ENCODE data around the gene ZP3.
"Not testable (repeated sequence)": the region's sequence is repeated elsewhere in the genome, so short reads cannot be mapped to it uniquely, and the experiment has no call there.

Gene ZP3

DNA sequence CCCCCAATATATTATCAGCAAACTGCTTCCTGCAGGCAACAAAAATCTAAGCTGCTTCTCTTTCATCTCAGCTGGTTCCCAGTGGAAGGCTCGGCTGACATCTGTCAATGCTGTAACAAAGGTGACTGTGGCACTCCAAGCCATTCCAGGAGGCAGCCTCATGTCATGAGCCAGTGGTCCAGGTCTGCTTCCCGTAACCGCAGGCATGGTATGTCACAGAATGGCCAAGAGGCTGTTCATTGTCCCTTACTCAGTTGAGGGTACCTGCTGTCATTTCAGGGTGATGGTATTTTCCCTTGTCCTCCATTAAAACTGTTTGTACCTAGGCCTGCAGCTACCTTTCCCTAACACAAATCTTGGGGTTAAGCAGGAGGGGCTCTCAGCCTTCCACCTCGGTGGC is 15.7 kb downstream of the ZP3 start:
- DNase-seq = not testable (repeated sequence)

DNA sequence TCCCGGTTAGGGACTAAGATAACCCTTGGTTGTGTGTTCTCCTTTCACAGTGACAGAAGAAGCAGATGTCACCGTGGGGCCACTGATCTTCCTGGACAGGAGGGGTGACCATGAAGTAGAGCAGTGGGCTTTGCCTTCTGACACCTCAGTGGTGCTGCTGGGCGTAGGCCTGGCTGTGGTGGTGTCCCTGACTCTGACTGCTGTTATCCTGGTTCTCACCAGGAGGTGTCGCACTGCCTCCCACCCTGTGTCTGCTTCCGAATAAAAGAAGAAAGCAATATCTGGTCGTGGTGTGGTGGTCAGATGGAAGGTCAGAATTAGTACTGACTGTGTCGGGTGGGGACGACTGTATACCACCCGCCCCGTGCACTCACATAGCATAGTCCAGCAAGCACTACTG is 17.0 kb downstream of the ZP3 start:
- DNase-seq = not testable (repeated sequence)

DNA sequence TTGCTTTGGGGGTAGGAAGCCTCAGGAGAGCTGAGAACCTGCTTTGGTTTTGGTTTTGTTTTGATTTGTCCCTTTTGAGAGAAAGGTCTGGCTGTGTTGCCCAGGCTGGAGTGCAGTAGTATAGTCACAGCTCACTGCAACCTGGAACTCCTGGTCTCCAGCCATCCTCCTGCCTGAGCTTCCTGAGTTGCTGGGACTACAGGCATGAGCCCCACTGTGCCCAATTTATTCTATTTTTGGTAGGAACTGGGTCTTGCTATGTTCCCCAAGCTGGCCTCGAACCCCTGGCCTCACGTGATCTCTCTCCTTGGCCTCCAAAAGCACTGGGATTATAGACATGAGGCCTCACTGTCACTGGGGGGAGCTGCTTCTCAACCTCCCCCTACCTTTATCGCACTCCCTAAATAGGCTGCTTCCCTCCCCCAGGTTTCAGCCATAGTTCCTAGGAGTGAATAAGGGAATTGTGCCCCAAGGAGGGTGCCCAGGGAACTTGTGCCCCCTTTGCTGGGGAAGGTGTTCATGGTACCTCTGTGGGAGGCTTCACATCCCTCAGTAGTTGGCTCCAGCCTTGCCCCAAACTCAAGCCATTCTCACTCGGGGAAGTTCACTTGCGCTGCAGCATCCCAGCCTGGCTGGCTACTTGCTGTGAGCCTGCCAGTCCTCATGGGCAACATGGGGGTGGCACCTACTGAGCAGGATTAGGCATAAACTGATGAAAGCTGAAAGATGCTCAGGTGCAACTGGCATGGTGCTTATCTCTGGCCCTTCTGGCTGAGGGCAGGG is 18.1 kb downstream of the ZP3 start:
- DNase-seq = not testable (repeated sequence)

DNA sequence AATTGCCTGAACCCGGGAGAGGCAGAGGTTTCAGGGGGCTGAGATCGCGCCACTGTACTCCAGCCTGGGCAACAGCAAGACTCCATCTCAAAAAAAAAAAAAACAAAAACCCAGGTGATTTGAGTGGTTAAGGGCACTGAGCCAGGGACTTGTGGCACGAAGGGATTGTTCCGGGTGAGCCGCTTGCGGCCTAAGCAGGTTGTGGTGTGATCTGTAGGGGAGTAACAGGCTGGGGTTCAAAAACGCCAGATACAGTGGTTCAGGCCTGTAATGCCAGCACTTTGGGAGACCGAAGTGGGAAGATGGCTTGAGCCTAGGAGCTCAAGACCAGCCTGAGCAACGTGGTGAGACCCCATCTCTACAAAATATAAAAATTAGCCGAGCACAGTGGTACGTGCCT is 19.1 kb downstream of the ZP3 start:
- not testable (repeated sequence) for DNase-seq

DNA sequence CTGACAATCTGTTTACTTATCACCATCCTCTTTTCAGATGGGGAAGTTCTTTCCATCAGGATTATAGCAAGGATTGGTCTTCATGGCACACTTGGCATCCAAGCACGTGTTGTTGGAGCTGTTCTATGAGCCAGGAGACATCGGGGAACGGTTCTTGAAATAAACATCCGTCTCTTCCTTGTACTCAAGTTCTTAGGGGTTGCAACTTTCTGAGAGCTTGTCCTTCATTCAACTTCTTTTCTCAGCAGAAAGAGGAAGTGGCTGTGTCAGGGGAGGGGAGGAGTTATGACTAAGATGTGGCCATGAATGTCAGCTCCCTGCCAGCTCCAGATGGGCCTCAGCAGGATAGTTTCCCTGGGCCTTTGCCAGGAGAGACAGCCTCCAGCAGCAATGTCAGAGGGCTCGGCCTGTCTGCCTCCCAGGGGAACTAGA is 20.8 kb downstream of the ZP3 start:
- peak in 5 of 56 donors; percentile 3 to 43 (median 9) for DNase-seq

DNA sequence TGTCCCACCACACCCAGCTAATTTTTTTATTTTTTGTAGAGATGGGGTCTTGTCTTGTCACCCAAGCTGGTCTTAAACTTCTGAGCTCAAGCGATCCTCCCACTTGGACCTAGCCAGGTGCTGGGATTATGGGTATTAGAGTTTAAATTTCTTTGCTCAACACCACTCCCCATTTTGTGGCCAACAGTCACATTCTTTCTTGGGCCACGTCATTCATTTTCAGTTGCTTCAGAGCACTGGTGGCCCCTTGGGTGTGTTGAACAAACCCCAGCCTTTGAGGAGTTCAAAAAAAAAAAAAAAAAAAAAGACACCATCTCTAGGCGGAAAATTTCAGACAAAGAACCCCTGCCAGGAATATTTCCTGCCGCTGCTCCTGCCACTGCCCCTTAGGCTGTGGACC is 32.3 kb downstream of the ZP3 start:
- DNase-seq = not testable (repeated sequence)

DNA sequence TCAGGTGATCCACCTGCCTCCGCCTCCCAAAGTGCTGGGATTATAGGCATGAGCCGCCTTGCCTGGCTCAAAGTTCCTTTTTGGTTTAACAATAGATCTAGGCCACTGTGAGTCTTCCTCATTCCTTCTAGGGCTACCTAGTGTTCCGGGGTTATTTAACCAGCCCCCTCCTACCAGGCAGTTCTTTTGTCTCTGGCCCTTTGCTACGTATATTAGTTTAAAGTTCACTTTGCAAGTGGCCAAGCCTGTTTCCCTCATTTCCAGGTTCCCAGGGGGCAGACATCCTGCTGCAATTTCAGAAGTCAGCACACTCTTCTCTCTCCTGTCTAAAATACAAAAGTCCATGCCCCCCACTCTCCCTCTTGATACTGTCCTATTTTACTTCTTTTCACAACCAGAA is 33.8 kb downstream of the ZP3 start:
- not testable (repeated sequence) for DNase-seq

DNA sequence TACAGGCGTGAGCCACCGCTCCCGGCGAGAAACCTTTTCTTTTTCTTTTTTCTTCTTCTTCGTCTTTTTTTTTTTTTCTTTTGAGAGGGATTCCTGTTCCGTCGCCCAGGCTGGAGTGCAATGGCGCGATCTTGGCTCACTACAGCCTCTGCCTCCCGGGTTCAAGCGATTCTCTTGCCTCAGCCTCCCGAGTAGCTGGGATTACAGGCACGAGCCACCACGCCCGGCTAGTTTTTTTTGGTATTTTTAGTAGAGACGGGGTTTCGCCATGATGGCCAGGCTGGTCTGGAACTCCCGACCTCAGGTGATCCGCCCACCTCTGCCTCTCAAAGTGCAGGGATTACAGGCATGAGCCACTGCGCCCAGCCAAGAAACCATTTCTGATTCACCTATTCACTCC is 36.0 kb downstream of the ZP3 start:
- not testable (repeated sequence) for DNase-seq

DNA sequence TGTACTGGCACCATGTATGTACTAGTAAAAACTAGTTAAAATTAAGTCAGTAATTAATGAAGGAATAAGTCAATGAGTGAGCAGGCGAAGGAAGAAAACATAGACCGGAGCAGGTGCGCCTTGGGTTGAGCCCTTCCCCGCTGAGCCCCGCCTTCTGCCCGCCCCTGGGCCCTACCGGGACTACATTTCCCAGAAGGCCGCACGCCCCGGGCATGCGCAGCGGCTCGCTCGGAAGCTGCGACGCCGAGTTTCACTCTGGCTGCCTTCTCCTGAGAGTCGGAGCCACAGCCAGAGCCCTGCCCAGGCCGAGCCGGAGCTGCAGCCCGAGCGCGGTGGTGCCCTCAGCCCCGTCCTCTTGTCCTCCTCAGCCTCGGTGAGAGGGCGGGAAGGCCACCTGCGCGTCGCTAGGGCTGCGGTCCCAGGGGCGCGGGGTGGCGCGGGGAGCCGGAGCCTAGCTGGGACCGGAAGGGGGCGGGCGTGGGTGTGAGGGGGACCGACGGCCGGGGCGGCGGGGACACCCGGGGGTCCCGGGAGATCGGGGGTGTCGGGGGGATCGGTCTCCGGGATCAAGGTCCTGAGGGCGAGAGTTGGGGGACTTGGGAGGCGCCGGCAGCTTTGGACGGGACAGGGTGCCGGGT is 36.8 kb downstream of the ZP3 start, which contains the start of gene DTX2:
Gene DTX2 (plus strand): TSS at position 246 of the 638 bp plus-strand sequence. CDS start 18,801 bp downstream, outside the sequence.
- not testable (repeated sequence) for DNase-seq

DNA sequence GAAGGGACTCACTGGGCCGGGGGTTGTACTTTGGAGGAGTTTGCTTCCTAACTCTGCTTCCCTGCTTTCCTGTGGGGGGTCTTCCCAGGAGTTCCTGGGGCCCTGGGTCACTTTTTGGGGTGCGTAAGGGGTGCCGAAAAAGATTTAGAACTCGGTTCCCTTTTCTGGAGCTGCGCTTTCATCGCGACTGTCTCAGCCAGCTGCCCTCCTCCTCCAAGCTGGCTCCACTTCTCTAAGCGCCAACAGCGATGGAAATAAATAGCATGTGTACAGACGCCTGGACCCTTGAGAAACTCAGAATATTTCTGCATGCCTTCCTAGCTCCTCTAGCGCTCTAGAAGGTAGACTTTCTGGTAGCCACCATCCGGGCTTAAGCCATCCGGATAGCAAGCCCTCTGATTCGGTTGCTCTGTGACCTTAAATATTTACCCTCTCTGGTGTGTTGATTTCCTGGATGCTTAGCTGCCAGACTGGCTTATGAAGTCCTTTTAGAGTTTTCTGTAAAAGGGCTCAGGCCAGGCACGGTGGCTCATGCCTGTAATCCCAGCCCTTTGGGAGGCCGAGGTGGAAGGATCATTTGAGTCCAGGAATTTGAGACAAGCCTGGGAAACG is 37.6 kb downstream of the ZP3 start:
- not testable (repeated sequence) for DNase-seq

DNA sequence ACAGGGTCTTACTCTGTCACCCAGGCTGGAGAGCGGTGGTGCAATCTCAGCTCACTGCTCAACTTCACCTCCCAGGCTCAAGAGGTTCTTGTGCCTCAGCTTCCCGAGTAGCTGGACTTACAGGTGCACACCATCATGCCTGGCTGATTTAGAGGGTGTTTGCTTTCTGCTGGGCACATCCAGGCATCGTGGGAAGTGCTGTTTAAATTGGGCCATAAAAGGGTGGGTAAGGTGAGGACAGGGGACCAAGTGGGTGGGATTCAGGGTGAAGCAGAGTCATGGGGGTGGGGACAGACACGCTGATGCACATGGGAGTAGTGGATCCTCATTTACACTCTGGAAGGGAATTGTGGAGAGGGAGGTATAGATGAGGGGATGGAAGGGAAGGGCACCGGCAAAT is 40.2 kb downstream of the ZP3 start:
- not testable (repeated sequence) for DNase-seq

DNA sequence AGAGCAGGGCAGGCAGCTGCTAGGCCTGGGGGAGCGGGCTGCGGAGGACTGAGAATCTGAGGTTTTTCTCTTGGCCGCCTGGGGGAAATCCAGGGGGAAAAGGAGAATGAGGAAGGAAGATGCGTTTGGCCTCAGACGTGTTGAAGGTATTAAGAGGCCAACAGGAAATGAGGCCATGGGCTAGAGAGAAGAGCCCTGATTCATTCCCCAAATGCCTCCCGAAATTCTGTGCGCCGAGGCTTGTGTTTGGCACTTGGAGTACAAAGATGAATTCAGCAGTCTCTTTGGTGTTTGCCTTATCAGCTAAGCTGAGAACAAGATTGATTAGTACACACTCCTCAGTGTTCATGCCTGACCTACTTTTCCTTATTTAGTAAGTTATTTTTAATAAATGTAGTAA is 41.2 kb downstream of the ZP3 start:
- DNase-seq = not testable (repeated sequence)

DNA sequence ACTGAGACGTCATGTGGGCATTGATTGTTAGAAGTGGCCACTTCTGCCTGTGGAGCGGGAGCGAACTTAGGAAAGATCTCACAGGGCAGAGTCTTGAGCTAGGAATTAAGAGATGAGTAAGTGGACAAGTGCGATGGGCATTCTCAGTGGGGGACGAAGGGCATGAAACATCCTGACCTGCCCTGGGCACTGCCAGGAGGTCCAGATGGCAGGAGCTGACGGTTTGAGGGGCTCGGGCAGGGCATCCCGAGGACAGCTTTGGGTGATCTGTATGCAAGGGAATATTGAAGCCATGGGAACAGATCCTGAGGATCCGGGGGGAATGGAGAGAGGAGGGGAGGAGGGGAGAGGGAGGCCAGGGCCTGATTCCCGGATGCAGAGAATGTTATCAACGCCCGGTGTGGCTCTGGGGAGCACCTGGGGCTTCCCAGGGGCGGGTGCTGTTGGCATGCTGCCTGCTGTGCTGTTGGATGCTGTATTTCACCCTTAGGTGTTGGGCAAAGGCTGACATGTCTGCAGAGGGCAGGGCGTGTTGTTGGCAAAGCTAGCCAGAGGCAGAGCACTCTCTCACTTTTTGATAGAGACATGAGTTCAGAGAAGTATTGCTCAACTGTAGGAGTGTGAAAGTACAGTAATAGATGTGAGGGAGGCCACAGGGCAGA is 43.1 kb downstream of the ZP3 start:
- not testable (repeated sequence) for DNase-seq

DNA sequence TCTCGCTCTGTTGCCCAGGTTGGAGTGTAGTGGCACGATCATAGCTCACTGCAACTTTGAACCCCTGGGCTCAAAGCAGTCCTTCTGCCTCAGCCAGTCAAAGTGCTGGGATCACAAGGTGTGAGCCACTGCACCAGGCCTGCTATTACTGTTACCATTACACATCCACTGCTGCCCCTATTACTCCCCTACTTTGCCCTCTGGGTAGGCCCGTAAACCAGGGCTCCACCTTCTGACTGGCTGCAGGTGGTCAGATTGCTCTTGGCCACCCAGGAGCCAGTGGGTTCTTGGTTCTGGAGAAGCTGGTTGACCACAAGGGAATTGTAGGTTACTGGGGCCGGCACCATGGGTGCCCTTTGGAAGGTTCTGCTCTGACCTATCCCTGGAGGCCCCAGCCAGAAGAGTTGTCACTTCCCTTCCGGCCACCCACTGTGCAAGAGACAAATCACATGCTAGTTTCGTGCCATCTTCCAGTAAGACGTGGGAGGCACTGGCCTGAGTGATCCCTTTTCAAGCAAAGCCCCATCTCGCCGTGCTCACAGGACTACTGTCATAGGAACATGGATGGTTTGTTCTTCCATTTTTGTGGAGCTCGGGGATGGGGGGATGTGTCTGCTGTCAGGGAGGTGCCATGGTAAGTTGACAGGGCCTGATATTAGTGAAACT is 46.9 kb downstream of the ZP3 start:
- DNase-seq = not testable (repeated sequence)

DNA sequence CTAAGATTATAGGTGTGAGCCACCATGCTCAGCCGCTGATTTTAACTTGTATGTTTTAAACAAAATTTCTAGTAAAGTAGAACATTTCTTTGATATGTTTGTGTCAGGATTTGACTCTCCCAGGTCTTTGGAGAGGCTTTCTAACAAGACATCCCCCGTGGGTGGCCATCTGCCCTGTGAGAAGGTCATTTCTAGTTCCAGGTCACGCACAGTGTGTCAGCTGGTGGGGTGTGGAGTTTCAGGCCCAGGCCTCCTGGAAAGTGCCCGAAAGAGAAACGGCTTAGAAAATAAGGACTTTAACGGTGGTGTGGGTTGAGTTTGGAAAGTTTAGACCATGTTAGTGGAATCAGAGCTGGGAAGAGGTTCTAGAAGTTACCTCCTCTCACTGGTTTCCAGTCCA is 48.3 kb downstream of the ZP3 start:
- DNase-seq = not testable (repeated sequence)

DNA sequence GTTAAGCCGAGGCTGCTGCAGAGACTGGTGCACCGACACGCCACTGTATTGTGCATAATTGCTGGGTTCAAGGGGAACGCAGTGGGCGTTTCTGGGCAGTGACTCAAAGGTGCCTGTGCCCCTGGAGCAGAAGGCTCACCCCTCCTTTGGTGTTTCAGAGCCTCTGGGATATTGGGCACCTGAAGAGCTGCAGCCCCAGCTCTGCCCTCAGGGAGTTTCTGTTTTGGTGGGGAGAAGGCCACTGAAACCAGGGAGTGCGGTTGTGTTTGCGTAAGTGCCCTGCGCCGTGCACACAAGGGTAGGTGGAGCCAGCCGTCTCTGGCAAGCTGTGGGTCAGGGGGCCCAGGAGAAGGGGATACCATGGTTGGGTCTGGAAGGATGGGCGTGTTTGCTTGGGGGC is 51.5 kb downstream of the ZP3 start:
- not testable (repeated sequence) for DNase-seq

DNA sequence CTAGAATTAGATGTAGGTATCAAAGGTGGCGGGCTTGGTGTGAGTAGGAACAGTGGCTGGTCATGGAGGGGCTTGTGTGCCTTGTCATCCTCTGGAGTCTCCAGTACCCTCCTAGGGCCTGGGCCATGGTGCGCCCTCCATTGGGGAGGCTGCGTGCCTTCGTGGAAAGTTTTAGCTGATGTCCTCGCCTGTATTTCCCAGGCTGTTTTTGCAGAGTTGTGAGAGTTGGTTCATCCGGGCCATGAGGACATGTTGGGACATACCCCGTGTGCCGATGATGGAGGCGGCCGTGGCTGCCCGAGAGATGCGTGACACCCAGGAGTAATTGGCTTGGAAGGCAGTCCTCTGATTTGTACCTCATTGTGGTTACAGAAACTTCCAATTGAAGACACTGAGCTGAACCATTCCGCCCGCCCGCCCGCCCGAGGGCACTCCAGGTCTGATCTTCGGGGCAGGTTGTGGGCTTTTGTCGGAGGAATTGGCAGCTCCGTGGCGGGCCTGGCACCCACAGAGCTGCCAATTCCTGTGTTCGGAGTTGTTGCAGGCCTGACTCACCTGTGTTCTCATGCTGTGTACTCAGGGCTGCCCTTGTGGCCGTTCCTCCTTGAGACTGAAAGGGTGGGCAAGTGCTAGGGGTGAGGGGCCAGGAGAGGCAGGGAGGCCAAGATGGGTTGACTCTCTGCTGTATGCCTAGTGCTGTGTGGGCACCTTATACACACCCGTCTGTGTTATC is 52.2 kb downstream of the ZP3 start:
- not testable (repeated sequence) for DNase-seq

DNA sequence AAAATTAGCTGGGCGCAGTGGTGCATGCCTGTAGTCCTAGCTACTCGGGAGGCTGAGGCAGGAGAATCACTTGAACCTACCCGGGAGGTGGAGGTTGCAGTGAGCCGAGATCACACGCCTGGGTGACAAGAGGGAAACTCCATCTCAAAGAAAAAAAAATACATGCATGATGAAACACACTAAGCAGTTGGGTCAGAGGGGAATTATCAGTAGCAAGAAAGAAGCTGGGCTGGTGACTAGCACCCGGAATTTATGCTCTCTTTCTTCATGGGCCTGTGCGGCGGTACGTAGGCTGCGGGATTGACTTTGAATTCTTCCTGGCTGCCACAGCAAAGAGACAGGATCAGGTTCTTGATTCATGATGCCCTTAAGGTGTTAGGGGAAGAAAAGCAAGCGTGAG is 54.9 kb downstream of the ZP3 start:
- not testable (repeated sequence) for DNase-seq

DNA sequence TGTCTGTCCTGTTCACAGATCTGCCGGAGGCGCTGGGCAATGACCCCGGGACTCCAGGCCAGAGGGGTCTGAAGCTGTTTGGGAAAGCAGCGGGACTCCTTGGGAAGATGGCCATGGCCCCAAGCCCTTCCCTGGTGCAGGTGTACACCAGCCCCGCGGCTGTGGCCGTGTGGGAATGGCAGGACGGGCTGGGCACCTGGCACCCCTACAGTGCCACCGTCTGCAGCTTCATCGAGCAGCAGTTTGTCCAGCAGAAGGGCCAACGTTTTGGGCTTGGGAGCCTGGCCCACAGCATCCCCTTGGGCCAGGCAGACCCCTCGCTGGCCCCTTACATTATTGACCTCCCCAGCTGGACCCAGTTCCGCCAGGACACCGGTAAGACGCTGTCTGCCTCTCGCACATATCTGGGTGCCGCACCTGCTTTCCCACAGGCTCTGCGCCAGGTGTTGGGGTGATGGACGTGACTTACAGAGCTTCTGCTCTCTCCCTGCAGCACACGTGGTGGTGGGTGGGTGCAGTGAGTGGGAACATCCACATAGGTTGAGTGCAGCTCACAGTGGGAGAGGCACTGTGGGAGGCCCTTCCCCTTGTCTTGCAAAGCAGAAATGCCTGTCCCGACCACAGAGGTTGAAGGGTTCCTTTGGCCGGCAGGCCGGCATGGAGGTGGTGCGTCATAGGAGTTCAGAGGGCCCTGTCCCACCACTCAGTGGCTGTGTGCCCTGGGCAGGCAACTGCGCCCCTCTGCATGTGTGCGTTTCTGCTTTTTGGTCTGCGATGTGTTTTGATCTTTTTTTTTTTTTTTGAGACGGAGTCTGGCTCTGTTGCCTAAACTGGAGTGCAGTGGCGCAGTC is 55.9 kb downstream of the ZP3 start:
- DNase-seq = not testable (repeated sequence)

All from amygdala (tissue), 56 donors.